ENCODE data around the gene EPHA7. TPM values are rescaled to one million over a fixed set of nuclear protein-coding genes. Genes with fewer than 3 reads are reported as not detected.

The EPHA7 gene
- polyA plus RNA-seq, 2 donors = 0.49 to 0.84 TPM

DNA sequence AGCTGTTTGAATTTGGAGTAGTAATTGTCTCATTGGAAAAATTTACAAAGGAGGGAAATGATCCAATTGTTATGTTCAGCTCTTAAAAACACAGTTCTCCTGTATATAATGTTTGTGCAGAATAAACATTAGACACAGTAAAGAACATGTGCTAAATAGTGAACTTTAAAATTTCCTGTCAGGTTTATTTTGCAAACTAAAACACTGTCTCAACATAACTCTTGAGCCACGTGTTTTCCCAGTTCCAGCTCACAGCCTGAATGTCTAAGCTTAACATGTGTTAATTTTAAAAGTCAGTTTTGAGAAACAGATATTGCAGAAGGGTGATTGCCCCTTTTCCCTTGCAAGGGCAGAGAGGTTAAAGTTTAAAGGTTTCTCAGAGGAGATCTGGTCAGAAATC is 20.6 kb downstream of the EPHA7 start:
- no peak overlapping the region for H3K4me3 ChIP-seq (ENCODE audit: low read depth in 1 of 2, low read length in 2 of 2)
- WGBS, 2 donors = 13 to 14% methylated on average over 1 of the region's 1 CpG
- no peaks in the 10 kb centered on the region for H3K27me3 ChIP-seq (ENCODE audit: control insufficient read depth in 1 of 2, insufficient read depth in 2 of 2, low read length in 2 of 2)
- no peaks in the 10 kb centered on the region for H3K36me3 ChIP-seq (ENCODE audit: control insufficient read depth in 2 of 2, insufficient read depth in 2 of 2, low read length in 1 of 2)
- H3K9me3 ChIP-seq (ENCODE audit: control insufficient read depth in 2 of 2, insufficient read depth in 1 of 2, low read depth in 1 of 2, low read length in 1 of 2) = no peaks in the 10 kb centered on the region
- H3K27ac ChIP-seq (ENCODE audit: low read depth in 2 of 2, low read length in 1 of 2) = no peak overlapping the region
- H3K4me1 ChIP-seq (ENCODE audit: control insufficient read depth in 2 of 2, insufficient read depth in 2 of 2, low read length in 1 of 2) = no peaks in the 10 kb centered on the region

DNA sequence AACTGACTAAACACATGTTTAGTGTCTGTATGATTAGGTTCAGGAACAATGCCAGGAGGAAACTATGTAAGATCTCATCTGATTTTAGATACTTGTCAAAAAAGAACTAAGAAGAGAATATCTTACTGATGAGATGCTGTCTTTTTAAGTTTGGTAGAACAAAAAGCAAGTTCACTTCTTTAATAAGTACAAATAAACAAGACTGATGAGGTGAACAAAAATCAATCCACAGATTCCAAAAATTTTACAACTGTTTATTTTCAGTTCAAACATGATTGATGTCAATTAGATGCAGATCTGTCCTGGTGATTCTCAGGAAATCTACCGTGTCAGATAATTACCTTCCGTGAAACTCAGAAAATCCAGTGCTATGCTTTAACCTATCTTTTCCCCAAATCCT is 24.9 kb downstream of the EPHA7 start:
- Histone ChIP-seq H3K27me3 (ENCODE audit: control insufficient read depth in 1 of 2, insufficient read depth in 2 of 2, low read length in 2 of 2) (no peaks in the 10 kb centered on the region), H3K27ac (ENCODE audit: low read depth in 2 of 2, low read length in 1 of 2) (no peak overlapping the region), H3K4me3 (ENCODE audit: low read depth in 1 of 2, low read length in 2 of 2) (no peak overlapping the region), H3K36me3 (ENCODE audit: control insufficient read depth in 2 of 2, insufficient read depth in 2 of 2, low read length in 1 of 2) (no peaks in the 10 kb centered on the region), H3K9me3 (ENCODE audit: control insufficient read depth in 2 of 2, insufficient read depth in 1 of 2, low read depth in 1 of 2, low read length in 1 of 2) (peaks cover 0 to 2% of the 10 kb centered on the region in 2 donors), H3K4me1 (ENCODE audit: control insufficient read depth in 2 of 2, insufficient read depth in 2 of 2, low read length in 1 of 2) (no peaks in the 10 kb centered on the region)
- 77 to 79% methylated on average over 2 of the region's 2 CpGs for WGBS, 2 donors

DNA sequence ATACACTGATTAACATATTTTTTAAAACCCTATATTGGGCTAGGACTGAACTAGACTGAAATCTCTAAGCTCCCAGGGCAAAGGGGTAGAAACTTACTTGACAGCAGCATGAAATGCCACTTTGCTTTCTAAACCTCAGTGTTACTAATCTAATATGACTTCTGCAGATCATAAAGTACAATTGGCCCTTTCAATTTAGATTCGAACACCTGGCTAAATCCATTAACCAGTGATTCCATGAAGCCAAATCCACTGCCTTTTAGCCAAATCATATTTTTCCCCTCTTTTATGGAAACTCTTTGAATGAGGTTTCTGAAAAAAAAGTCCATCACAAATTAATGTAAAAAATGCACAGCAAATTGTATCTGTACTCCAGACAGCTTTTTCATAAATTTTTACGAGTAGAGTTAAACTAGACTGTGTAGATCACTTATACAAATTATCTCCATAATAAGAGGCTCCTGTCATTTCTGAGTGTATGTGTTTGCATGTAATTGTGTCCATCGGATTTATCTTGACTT is 25.7 kb downstream of the EPHA7 start:
- WGBS, 2 donors = 77 to 85% methylated on average over 3 of the region's 3 CpGs
- H3K4me3 ChIP-seq (ENCODE audit: low read depth in 1 of 2, low read length in 2 of 2) = no peak overlapping the region
- no peaks in the 10 kb centered on the region for H3K36me3 ChIP-seq (ENCODE audit: control insufficient read depth in 2 of 2, insufficient read depth in 2 of 2, low read length in 1 of 2)
- peaks cover 0 to 2% of the 10 kb centered on the region in 2 donors for H3K9me3 ChIP-seq (ENCODE audit: control insufficient read depth in 2 of 2, insufficient read depth in 1 of 2, low read depth in 1 of 2, low read length in 1 of 2)
- no peaks in the 10 kb centered on the region for H3K4me1 ChIP-seq (ENCODE audit: control insufficient read depth in 2 of 2, insufficient read depth in 2 of 2, low read length in 1 of 2)
- H3K27me3 ChIP-seq (ENCODE audit: control insufficient read depth in 1 of 2, insufficient read depth in 2 of 2, low read length in 2 of 2) = no peaks in the 10 kb centered on the region
- H3K27ac ChIP-seq (ENCODE audit: low read depth in 2 of 2, low read length in 1 of 2) = no peak overlapping the region

- H3K4me1 ChIP-seq (ENCODE audit: control insufficient read depth in 2 of 2, insufficient read depth in 2 of 2, low read length in 1 of 2) = no peaks in the 10 kb centered on the region
- H3K27ac ChIP-seq (ENCODE audit: low read depth in 2 of 2, low read length in 1 of 2) = no peak overlapping the region
- no peaks in the 10 kb centered on the region for H3K27me3 ChIP-seq (ENCODE audit: control insufficient read depth in 1 of 2, insufficient read depth in 2 of 2, low read length in 2 of 2)
- no peak overlapping the region for H3K4me3 ChIP-seq (ENCODE audit: low read depth in 1 of 2, low read length in 2 of 2)
- H3K9me3 ChIP-seq (ENCODE audit: control insufficient read depth in 2 of 2, insufficient read depth in 1 of 2, low read depth in 1 of 2, low read length in 1 of 2) = peaks cover 0 to 2% of the 10 kb centered on the region in 2 donors
- no peaks in the 10 kb centered on the region for H3K36me3 ChIP-seq (ENCODE audit: control insufficient read depth in 2 of 2, insufficient read depth in 2 of 2, low read length in 1 of 2)
- WGBS, 2 donors = 56 to 59% methylated on average over 1 of the region's 1 CpG
Measured at GRCh38 chr6:93392797-93393196, 26.6 kb downstream of the EPHA7 start.

- Histone ChIP-seq H3K27ac (ENCODE audit: low read depth in 2 of 2, low read length in 1 of 2) (no peak overlapping the region), H3K27me3 (ENCODE audit: control insufficient read depth in 1 of 2, insufficient read depth in 2 of 2, low read length in 2 of 2) (no peaks in the 10 kb centered on the region), H3K9me3 (ENCODE audit: control insufficient read depth in 2 of 2, insufficient read depth in 1 of 2, low read depth in 1 of 2, low read length in 1 of 2) (peaks cover 0 to 2% of the 10 kb centered on the region in 2 donors), H3K4me1 (ENCODE audit: control insufficient read depth in 2 of 2, insufficient read depth in 2 of 2, low read length in 1 of 2) (no peaks in the 10 kb centered on the region), H3K4me3 (ENCODE audit: low read depth in 1 of 2, low read length in 2 of 2) (no peak overlapping the region), H3K36me3 (ENCODE audit: control insufficient read depth in 2 of 2, insufficient read depth in 2 of 2, low read length in 1 of 2) (no peaks in the 10 kb centered on the region)
- 72 to 80% methylated on average over 5 of the region's 5 CpGs for WGBS, 2 donors
Measured at GRCh38 chr6:93391965-93392364, 27.4 kb downstream of the EPHA7 start.

DNA sequence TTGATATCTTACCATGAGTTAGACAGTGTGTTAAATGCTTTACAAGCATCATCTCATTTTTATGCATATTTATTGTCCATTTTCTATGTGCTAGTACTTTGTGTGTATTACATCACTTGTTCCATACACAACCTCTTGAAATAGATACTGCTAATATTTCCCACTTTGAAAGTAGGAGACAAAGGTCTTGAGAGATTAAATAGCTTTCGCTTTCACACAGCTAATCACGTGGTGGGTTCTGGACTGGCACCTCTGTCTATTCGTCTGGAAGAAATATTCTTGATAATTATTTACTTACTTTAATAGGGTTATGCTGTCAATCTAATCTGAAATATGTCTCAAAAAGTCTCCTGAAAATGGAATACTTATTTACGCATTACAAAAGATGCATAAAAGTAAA is 30.2 kb downstream of the EPHA7 start:
- H3K27me3 ChIP-seq (ENCODE audit: control insufficient read depth in 1 of 2, insufficient read depth in 2 of 2, low read length in 2 of 2) = no peaks in the 10 kb centered on the region
- H3K4me3 ChIP-seq (ENCODE audit: low read depth in 1 of 2, low read length in 2 of 2) = no peak overlapping the region
- no peak overlapping the region for H3K27ac ChIP-seq (ENCODE audit: low read depth in 2 of 2, low read length in 1 of 2)
- no peaks in the 10 kb centered on the region for H3K4me1 ChIP-seq (ENCODE audit: control insufficient read depth in 2 of 2, insufficient read depth in 2 of 2, low read length in 1 of 2)
- no peaks in the 10 kb centered on the region for H3K36me3 ChIP-seq (ENCODE audit: control insufficient read depth in 2 of 2, insufficient read depth in 2 of 2, low read length in 1 of 2)
- peaks cover 2 to 3% of the 10 kb centered on the region in 2 donors for H3K9me3 ChIP-seq (ENCODE audit: control insufficient read depth in 2 of 2, insufficient read depth in 1 of 2, low read depth in 1 of 2, low read length in 1 of 2)
- WGBS, 2 donors = 67 to 83% methylated on average over 4 of the region's 4 CpGs

DNA sequence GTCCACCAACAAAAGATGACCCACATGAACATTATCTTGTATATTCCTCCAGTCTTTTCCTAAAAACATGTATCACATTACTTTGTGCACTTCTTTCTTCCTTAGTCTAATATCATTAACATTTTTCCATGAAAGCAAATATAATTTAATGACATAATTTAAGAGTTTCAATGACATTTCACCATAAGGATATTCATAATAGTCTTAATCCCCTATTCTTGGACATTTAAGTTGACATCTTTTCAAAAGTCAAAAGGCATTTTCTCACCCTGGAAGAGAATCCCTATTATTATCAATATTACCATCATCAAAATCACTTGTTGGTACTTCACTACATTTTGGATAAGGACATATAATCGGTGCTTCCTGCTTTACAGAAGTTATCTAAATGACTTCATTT is 31.3 kb downstream of the EPHA7 start:
- H3K27ac ChIP-seq (ENCODE audit: low read depth in 2 of 2, low read length in 1 of 2) = no peak overlapping the region
- 78 to 86% methylated on average over 1 of the region's 1 CpG for WGBS, 2 donors
- H3K4me3 ChIP-seq (ENCODE audit: low read depth in 1 of 2, low read length in 2 of 2) = no peak overlapping the region
- H3K4me1 ChIP-seq (ENCODE audit: control insufficient read depth in 2 of 2, insufficient read depth in 2 of 2, low read length in 1 of 2) = no peaks in the 10 kb centered on the region
- no peaks in the 10 kb centered on the region for H3K27me3 ChIP-seq (ENCODE audit: control insufficient read depth in 1 of 2, insufficient read depth in 2 of 2, low read length in 2 of 2)
- H3K36me3 ChIP-seq (ENCODE audit: control insufficient read depth in 2 of 2, insufficient read depth in 2 of 2, low read length in 1 of 2) = no peaks in the 10 kb centered on the region
- H3K9me3 ChIP-seq (ENCODE audit: control insufficient read depth in 2 of 2, insufficient read depth in 1 of 2, low read depth in 1 of 2, low read length in 1 of 2) = peaks cover 2 to 3% of the 10 kb centered on the region in 2 donors

DNA sequence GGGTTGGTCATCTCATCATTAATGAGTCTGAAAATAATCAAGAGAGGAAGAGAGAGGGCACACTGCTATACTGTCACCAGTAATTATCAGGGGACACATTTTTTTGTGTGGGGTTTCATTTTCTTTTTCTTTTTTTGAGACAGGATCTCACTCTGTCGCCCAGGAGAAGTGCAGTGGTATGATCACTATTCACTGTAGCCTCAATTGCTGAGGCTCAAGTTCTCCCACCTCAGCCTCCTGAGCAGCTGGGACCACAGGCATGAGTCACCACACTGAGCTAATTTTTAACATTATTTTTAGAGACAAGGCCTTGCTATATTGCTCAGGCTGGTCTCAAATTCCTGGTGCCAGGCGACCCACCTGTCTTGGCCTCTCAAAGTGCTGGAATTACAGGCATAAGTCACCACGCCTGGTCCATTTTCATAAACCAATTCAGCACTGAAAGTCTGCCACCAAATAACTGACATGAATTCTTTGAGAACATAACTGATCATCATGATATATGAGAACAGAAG is 43.3 kb downstream of the EPHA7 start:
- Histone ChIP-seq H3K27me3 (ENCODE audit: control insufficient read depth in 1 of 2, insufficient read depth in 2 of 2, low read length in 2 of 2) (no peaks in the 10 kb centered on the region), H3K4me1 (ENCODE audit: control insufficient read depth in 2 of 2, insufficient read depth in 2 of 2, low read length in 1 of 2) (no peaks in the 10 kb centered on the region), H3K9me3 (ENCODE audit: control insufficient read depth in 2 of 2, insufficient read depth in 1 of 2, low read depth in 1 of 2, low read length in 1 of 2) (no peaks in the 10 kb centered on the region), H3K4me3 (ENCODE audit: low read depth in 1 of 2, low read length in 2 of 2) (no peak overlapping the region), H3K27ac (ENCODE audit: low read depth in 2 of 2, low read length in 1 of 2) (no peak overlapping the region), H3K36me3 (ENCODE audit: control insufficient read depth in 2 of 2, insufficient read depth in 2 of 2, low read length in 1 of 2) (no peaks in the 10 kb centered on the region)
- 82 to 86% methylated on average over 3 of the region's 3 CpGs for WGBS, 2 donors

DNA sequence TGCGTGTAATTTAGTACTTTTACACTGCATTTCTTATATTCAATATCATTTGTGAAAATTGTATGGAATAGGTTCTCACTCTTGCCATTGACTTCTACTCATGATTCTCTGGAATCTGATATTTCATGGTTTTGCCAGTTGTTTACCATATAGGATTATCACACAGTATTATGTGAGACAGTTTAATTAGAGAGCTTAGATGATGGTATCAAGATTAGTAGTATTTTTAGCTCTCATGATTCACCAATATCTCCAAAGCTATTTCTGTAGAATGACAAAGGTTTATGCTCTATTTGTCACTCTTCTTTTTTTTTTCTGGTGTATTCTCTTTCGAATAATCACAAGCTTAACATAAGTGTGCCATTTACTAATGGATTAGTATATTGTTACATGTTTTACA is 45.9 kb downstream of the EPHA7 start:
- Histone ChIP-seq H3K36me3 (ENCODE audit: control insufficient read depth in 2 of 2, insufficient read depth in 2 of 2, low read length in 1 of 2) (no peaks in the 10 kb centered on the region), H3K27me3 (ENCODE audit: control insufficient read depth in 1 of 2, insufficient read depth in 2 of 2, low read length in 2 of 2) (no peaks in the 10 kb centered on the region), H3K9me3 (ENCODE audit: control insufficient read depth in 2 of 2, insufficient read depth in 1 of 2, low read depth in 1 of 2, low read length in 1 of 2) (no peaks in the 10 kb centered on the region), H3K4me1 (ENCODE audit: control insufficient read depth in 2 of 2, insufficient read depth in 2 of 2, low read length in 1 of 2) (no peaks in the 10 kb centered on the region), H3K4me3 (ENCODE audit: low read depth in 1 of 2, low read length in 2 of 2) (no peak overlapping the region), H3K27ac (ENCODE audit: low read depth in 2 of 2, low read length in 1 of 2) (no peak overlapping the region)
- WGBS, 2 donors = 77 to 82% methylated on average over 2 of the region's 2 CpGs

GRCh38 chr6:93371756-93372155 is 47.6 kb downstream of the EPHA7 start:
- Histone ChIP-seq H3K27ac (ENCODE audit: low read depth in 2 of 2, low read length in 1 of 2) (no peak overlapping the region), H3K27me3 (ENCODE audit: control insufficient read depth in 1 of 2, insufficient read depth in 2 of 2, low read length in 2 of 2) (no peaks in the 10 kb centered on the region), H3K9me3 (ENCODE audit: control insufficient read depth in 2 of 2, insufficient read depth in 1 of 2, low read depth in 1 of 2, low read length in 1 of 2) (no peaks in the 10 kb centered on the region), H3K4me3 (ENCODE audit: low read depth in 1 of 2, low read length in 2 of 2) (no peak overlapping the region), H3K4me1 (ENCODE audit: control insufficient read depth in 2 of 2, insufficient read depth in 2 of 2, low read length in 1 of 2) (no peaks in the 10 kb centered on the region), H3K36me3 (ENCODE audit: control insufficient read depth in 2 of 2, insufficient read depth in 2 of 2, low read length in 1 of 2) (no peaks in the 10 kb centered on the region)

All from esophagus (tissue), 2 donors.